ENCODE results near the gene GABRG1. TPM values are rescaled to one million over a fixed set of nuclear protein-coding genes. Genes with fewer than 3 reads are reported as not detected.

Gene GABRG1
- polyA plus RNA-seq, 1 donor from 2014 or later = 0.81 TPM

DNA sequence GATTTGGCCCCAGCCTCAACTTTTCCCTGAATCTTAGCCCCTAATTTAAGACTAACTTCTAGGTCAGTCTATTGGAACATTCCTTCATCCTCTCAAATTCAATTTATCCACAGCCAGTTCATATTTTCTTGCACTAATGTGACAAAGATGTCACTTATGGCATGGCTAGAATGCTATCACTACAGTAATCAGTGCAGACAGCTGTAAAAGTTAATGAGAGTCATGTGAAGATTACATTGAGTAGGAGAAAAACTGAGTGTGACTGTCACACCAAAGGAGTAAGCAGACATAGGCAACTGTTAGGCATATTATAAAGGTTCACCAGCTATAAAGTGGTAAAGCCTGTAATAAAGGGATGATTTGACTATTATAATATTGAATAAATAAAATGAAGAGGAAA lies 42.6 kb downstream of the GABRG1 start:
- Histone ChIP-seq H3K9ac (ENCODE audit: low read length) (no peak overlapping the region), H3K9me2 (ENCODE audit: insufficient read depth, low read length) (no peaks in the 10 kb centered on the region), H3K36me3 (ENCODE audit: insufficient read depth, low read length) (no peaks in the 10 kb centered on the region), H3K27ac (ENCODE audit: low read length) (peak overlapping the region; percentile 60), H3K27me3 (ENCODE audit: insufficient read depth, low read depth, low read length) (no peaks in the 10 kb centered on the region), H3K79me2 (replicated peaks; ENCODE audit: insufficient read depth, low read length) (no peaks in the 10 kb centered on the region), H3K9me3 (ENCODE audit: low read length) (no peaks in the 10 kb centered on the region), H3K4me2 (ENCODE audit: low read length) (peak overlapping the region; percentile 27), H4K20me1 (ENCODE audit: insufficient read depth) (no peaks in the 10 kb centered on the region), H2AFZ (ENCODE audit: low read depth, low read length) (no peak overlapping the region), H3K4me3 (ENCODE audit: low read length) (no peak overlapping the region), H3F3A (ENCODE audit: insufficient read depth, low read length, poor library complexity, severe bottlenecking) (no peaks in the 10 kb centered on the region)
- no peak for TF ChIP-seq SMC3 (conservative IDR thresholded peaks at IDR 0.05; ENCODE audit: poor library complexity)
- no peak for TF ChIP-seq EZH2 (IDR thresholded peaks at IDR 0.05; ENCODE audit: borderline replicate concordance, insufficient read depth, low read length, poor library complexity, severe bottlenecking)
- peak; percentile 58 for TF ChIP-seq POLR2AphosphoS5 (IDR thresholded peaks at IDR 0.05)
- TF ChIP-seq CTCF (IDR thresholded peaks at IDR 0.05; ENCODE audit: poor library complexity, severe bottlenecking) = no peak
- TF ChIP-seq EP300 (conservative IDR thresholded peaks at IDR 0.05; ENCODE audit: poor library complexity, severe bottlenecking) = peak; percentile 88
- TF ChIP-seq MXI1 (conservative IDR thresholded peaks at IDR 0.05; ENCODE audit: poor library complexity, severe bottlenecking) = no peak
- TF ChIP-seq RAD21 (conservative IDR thresholded peaks at IDR 0.05) = no peak
- TF ChIP-seq REST (IDR thresholded peaks at IDR 0.05; ENCODE audit: borderline replicate concordance) = no peak
- TF ChIP-seq TAF1 (IDR thresholded peaks at IDR 0.05; ENCODE audit: low read depth) = no peak

- H3K4me2 ChIP-seq (ENCODE audit: low read length) = no peak overlapping the region
- H3K79me2 ChIP-seq (replicated peaks; ENCODE audit: insufficient read depth, low read length) = no peaks in the 10 kb centered on the region
- H3K36me3 ChIP-seq (ENCODE audit: insufficient read depth, low read length) = no peaks in the 10 kb centered on the region
- H3K4me3 ChIP-seq (ENCODE audit: low read length) = no peak overlapping the region
- no peak overlapping the region for H3K9ac ChIP-seq (ENCODE audit: low read length)
- H2AFZ ChIP-seq (ENCODE audit: low read depth, low read length) = no peak overlapping the region
- H3K27ac ChIP-seq (ENCODE audit: low read length) = no peak overlapping the region
- H4K20me1 ChIP-seq (ENCODE audit: insufficient read depth) = no peaks in the 10 kb centered on the region
- H3K9me3 ChIP-seq (ENCODE audit: low read length) = no peaks in the 10 kb centered on the region
- no peaks in the 10 kb centered on the region for H3K27me3 ChIP-seq (ENCODE audit: insufficient read depth, low read depth, low read length)
- no peak for TF ChIP-seq REST (IDR thresholded peaks at IDR 0.05; ENCODE audit: borderline replicate concordance)
- TF ChIP-seq CTCF (IDR thresholded peaks at IDR 0.05; ENCODE audit: poor library complexity, severe bottlenecking) = no peak
- TF ChIP-seq POLR2AphosphoS5 (IDR thresholded peaks at IDR 0.05) = no peak
- TF ChIP-seq TAF1 (IDR thresholded peaks at IDR 0.05; ENCODE audit: low read depth) = no peak
- TF ChIP-seq SMC3 (conservative IDR thresholded peaks at IDR 0.05; ENCODE audit: poor library complexity) = no peak
- no peak for TF ChIP-seq RAD21 (conservative IDR thresholded peaks at IDR 0.05)
- no peak for TF ChIP-seq MXI1 (conservative IDR thresholded peaks at IDR 0.05; ENCODE audit: poor library complexity, severe bottlenecking)
- no peak for TF ChIP-seq EP300 (conservative IDR thresholded peaks at IDR 0.05; ENCODE audit: poor library complexity, severe bottlenecking)
- no peak for TF ChIP-seq EZH2 (IDR thresholded peaks at IDR 0.05; ENCODE audit: borderline replicate concordance, insufficient read depth, low read length, poor library complexity, severe bottlenecking)
- no peaks in the 10 kb centered on the region for H3K9me2 ChIP-seq (ENCODE audit: insufficient read depth, low read length)
- no peaks in the 10 kb centered on the region for H3F3A ChIP-seq (ENCODE audit: insufficient read depth, low read length, poor library complexity, severe bottlenecking)
These were observed 50.1 kb downstream of the GABRG1 start for GRCh38 chr4:46073778-46074177.
